Measurements from ENCODE around the gene GPR148. TPM values are rescaled to one million over a fixed set of nuclear protein-coding genes. Genes with fewer than 3 reads are reported as not detected.

GPR148 gene
- total and polyA plus RNA-seq, 2 of the 8 experiments (the other 6 are each of a cell fraction or from before 2014, with no cell fraction given) = 0.05 TPM; not detected in 1

- TF ChIP-seq RXRA (IDR thresholded peaks at IDR 0.05; ENCODE audit: insufficient read depth, low read depth, low read length) (no peak), CBX8 (IDR thresholded peaks at IDR 0.05; ENCODE audit: borderline replicate concordance, low read depth, low read length) (no peak), CHD7 (IDR thresholded peaks at IDR 0.05; ENCODE audit: insufficient replicate concordance, low read length) (no peak), KDM1A (IDR thresholded peaks at IDR 0.05; ENCODE audit: borderline replicate concordance, low read length) (no peak), TAF1 (IDR thresholded peaks at IDR 0.05; ENCODE audit: low read depth, low read length) (no peak), TAF7 (optimal IDR thresholded peaks at IDR 0.05; ENCODE audit: borderline replicate concordance, low read depth, low read length) (no peak), CHD1 (IDR thresholded peaks at IDR 0.05; ENCODE audit: low read depth, low read length) (no peak)
Observed at GRCh38 chr2:130778781-130779180, 49.9 kb downstream of the GPR148 start (continued).

Data from H1 (cell line).